HEK293 (cell line): ENCODE measurements around the gene STX5.

ENCODE experiments used
- REPIN1 ChIP-seq: fragments of 450-650 bp; formaldehyde crosslinking; IDR thresholded peaks from 2 replicates; pipeline ENCODE4 v1.5.1; 2017; ENCODE audit warnings: missing biosample characterization, missing genetic modification characterization, low read depth
- TCF7L2 ChIP-seq: IDR thresholded peaks from 2 replicates; pipeline ENCODE4 v1.6.1; 2011; ENCODE audit warnings: low read depth, mild to moderate bottlenecking, inconsistent platforms, low read length, moderate library complexity, borderline replicate concordance
- ZBTB7A ChIP-seq: fragments of 450-650 bp; formaldehyde crosslinking; IDR thresholded peaks from 2 replicates; pipeline ENCODE4 v1.5.1; 2016; ENCODE audit warnings: low read depth, missing biosample characterization, missing genetic modification characterization
- ZNF10 ChIP-seq: fragments of 450-650 bp; formaldehyde crosslinking; IDR thresholded peaks from 2 replicates; pipeline ENCODE4 v1.5.1; 2017; ENCODE audit warnings: missing biosample characterization, missing genetic modification characterization
- ZNF214 ChIP-seq: fragments of 450-650 bp; formaldehyde crosslinking; IDR thresholded peaks from 2 replicates; pipeline ENCODE4 v1.5.1; 2017; ENCODE audit warnings: missing biosample characterization, mild to moderate bottlenecking, missing genetic modification characterization, borderline replicate concordance
- ZNF23 ChIP-seq: fragments of 450-650 bp; formaldehyde crosslinking; IDR thresholded peaks from 2 replicates; pipeline ENCODE4 v1.5.1; 2016; ENCODE audit warnings: missing biosample characterization, missing genetic modification characterization, borderline replicate concordance
- ZNF274 ChIP-seq, 2 experiments: fragments of 200-500 bp in 1 of 2; fragments of 450-650 bp in 1 of 2; sonication (Bioruptor generic) in 1 of 2; formaldehyde crosslinking in 1 of 2; IDR thresholded peaks; 2 replicates each; pipeline versions ENCODE4 v1.5.1 to v1.6.1; 2014 to 2016; ENCODE audit warnings: borderline replicate concordance in 1 of 2, inconsistent platforms in 1 of 2, low read length in 1 of 2, missing biosample characterization in 1 of 2, missing genetic modification characterization in 1 of 2
- ZNF311 ChIP-seq: fragments of 450-650 bp; formaldehyde crosslinking; IDR thresholded peaks from 2 replicates; pipeline ENCODE4 v1.5.1; 2017; ENCODE audit warnings: missing biosample characterization, missing genetic modification characterization, borderline replicate concordance
- ZNF501 ChIP-seq: fragments of 450-650 bp; formaldehyde crosslinking; IDR thresholded peaks from 2 replicates; pipeline ENCODE4 v1.5.1; 2016; ENCODE audit warnings: missing biosample characterization, missing genetic modification characterization
- ZNF529 ChIP-seq: fragments of 450-650 bp; formaldehyde crosslinking; IDR thresholded peaks from 2 replicates; pipeline ENCODE4 v1.5.1; 2017; ENCODE audit warnings: missing genetic modification characterization, missing biosample characterization; ENCODE audit not compliant: insufficient replicate concordance
- ZNF664 ChIP-seq: fragments of 450-650 bp; formaldehyde crosslinking; IDR thresholded peaks from 2 replicates; pipeline ENCODE4 v1.5.1; 2016; ENCODE audit warnings: missing biosample characterization, missing genetic modification characterization
- ZNF701 ChIP-seq: fragments of 450-650 bp; formaldehyde crosslinking; IDR thresholded peaks from 2 replicates; pipeline ENCODE4 v1.5.1; 2016; ENCODE audit warnings: missing biosample characterization, missing genetic modification characterization
- TF ChIP-seq, protein P1 (sequence below): fragments of 450-650 bp; formaldehyde crosslinking; IDR thresholded peaks from 2 replicates; pipeline ENCODE4 v1.5.1; 2016; ENCODE audit warnings: missing biosample characterization, missing genetic modification characterization, borderline replicate concordance
- TF ChIP-seq, protein P2 (sequence below): fragments of 450-650 bp; formaldehyde crosslinking; IDR thresholded peaks from 2 replicates; pipeline ENCODE4 v1.5.1; 2016; ENCODE audit warnings: missing biosample characterization, missing genetic modification characterization

DNA sequence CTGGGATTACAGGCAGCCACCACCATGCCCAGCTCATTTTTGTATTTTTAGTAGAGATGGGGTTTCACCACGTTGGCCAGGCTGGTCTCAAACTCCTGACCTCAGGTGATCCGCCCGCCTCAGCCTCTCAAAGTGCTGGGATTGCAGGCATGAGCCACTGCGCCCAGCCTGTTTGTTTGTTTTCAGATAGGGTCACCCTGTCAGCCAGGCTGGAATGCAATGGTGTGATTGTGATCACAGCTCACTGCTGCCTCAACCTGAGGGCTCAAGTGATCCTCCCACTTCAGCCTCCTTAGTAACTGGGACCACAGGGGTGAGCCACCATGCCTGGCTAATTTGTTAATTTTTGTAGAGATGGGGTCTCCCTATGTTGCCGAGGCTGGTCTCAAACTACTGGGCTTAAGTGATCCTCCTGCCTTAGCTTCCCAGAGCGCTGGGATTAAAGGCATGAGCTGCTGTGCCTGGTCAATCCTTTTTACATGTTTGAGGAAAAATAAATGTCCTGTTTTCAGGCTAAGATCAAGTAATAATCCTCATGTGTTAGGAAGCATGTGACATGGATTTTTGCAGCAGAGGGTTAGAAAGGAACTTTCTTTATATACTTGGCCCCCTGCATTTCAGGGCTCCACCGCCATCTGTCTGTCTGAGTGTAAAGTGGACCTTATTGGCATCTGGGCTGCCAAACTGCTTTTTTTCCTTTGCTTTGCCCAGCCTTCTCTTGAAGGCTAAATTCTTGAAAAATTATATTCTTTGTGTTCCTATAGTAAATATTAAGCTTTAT, 44.0 kb upstream of the STX5 start:
- TF ChIP-seq, protein P1, sequence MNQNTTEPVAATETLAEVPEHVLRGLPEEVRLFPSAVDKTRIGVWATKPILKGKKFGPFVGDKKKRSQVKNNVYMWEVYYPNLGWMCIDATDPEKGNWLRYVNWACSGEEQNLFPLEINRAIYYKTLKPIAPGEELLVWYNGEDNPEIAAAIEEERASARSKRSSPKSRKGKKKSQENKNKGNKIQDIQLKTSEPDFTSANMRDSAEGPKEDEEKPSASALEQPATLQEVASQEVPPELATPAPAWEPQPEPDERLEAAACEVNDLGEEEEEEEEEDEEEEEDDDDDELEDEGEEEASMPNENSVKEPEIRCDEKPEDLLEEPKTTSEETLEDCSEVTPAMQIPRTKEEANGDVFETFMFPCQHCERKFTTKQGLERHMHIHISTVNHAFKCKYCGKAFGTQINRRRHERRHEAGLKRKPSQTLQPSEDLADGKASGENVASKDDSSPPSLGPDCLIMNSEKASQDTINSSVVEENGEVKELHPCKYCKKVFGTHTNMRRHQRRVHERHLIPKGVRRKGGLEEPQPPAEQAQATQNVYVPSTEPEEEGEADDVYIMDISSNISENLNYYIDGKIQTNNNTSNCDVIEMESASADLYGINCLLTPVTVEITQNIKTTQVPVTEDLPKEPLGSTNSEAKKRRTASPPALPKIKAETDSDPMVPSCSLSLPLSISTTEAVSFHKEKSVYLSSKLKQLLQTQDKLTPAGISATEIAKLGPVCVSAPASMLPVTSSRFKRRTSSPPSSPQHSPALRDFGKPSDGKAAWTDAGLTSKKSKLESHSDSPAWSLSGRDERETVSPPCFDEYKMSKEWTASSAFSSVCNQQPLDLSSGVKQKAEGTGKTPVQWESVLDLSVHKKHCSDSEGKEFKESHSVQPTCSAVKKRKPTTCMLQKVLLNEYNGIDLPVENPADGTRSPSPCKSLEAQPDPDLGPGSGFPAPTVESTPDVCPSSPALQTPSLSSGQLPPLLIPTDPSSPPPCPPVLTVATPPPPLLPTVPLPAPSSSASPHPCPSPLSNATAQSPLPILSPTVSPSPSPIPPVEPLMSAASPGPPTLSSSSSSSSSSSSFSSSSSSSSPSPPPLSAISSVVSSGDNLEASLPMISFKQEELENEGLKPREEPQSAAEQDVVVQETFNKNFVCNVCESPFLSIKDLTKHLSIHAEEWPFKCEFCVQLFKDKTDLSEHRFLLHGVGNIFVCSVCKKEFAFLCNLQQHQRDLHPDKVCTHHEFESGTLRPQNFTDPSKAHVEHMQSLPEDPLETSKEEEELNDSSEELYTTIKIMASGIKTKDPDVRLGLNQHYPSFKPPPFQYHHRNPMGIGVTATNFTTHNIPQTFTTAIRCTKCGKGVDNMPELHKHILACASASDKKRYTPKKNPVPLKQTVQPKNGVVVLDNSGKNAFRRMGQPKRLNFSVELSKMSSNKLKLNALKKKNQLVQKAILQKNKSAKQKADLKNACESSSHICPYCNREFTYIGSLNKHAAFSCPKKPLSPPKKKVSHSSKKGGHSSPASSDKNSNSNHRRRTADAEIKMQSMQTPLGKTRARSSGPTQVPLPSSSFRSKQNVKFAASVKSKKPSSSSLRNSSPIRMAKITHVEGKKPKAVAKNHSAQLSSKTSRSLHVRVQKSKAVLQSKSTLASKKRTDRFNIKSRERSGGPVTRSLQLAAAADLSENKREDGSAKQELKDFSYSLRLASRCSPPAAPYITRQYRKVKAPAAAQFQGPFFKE, result no peak
- TF ChIP-seq, protein P2, sequence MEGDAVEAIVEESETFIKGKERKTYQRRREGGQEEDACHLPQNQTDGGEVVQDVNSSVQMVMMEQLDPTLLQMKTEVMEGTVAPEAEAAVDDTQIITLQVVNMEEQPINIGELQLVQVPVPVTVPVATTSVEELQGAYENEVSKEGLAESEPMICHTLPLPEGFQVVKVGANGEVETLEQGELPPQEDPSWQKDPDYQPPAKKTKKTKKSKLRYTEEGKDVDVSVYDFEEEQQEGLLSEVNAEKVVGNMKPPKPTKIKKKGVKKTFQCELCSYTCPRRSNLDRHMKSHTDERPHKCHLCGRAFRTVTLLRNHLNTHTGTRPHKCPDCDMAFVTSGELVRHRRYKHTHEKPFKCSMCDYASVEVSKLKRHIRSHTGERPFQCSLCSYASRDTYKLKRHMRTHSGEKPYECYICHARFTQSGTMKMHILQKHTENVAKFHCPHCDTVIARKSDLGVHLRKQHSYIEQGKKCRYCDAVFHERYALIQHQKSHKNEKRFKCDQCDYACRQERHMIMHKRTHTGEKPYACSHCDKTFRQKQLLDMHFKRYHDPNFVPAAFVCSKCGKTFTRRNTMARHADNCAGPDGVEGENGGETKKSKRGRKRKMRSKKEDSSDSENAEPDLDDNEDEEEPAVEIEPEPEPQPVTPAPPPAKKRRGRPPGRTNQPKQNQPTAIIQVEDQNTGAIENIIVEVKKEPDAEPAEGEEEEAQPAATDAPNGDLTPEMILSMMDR, result no peak
- TF ChIP-seq ZNF23 (tag by site-specific recombination) (no peak), ZNF10 (tag by site-specific recombination) (no peak), ZNF311 (tag by site-specific recombination) (no peak), ZNF214 (tag by site-specific recombination) (no peak), ZBTB7A (no peak), ZNF274 (IDR thresholded peaks at IDR 0.05; ENCODE audit: low read length) (no peak), ZNF274 (tag by site-specific recombination; IDR thresholded peaks at IDR 0.05; ENCODE audit: borderline replicate concordance) (no peak), ZNF701 (no peak), ZNF529 (tag by site-specific recombination) (no peak), ZNF664 (tag by site-specific recombination) (no peak), REPIN1 (tag by site-specific recombination) (no peak), TCF7L2 (no peak), ZNF501 (tag by site-specific recombination) (no peak)
